HG02884 (cell line): ENCODE results near the gene TMCO2.

Source experiments
- ATAC-seq: cut with Tn5 transposase; IDR thresholded peaks from one replicate; pipeline ENCODE4 v1.9.1; 2021; ENCODE audit warnings: mild to moderate bottlenecking, moderate library complexity; ENCODE audit not compliant: unreplicated experiment

Gene TMCO2

GRCh38 chr1:40257313-40257687, 9.6 kb downstream of the TMCO2 start:
- peak; percentile 10 for ATAC-seq

GRCh38 chr1:40257688-40258444, 10.1 kb downstream of the TMCO2 start, which contains the start of gene ZMPSTE24:
Gene ZMPSTE24, plus strand, starts transcription at chr1:40258236. Its CDS starts 36 bp downstream, at chr1:40258272.
- ATAC-seq, result peak; percentile 93

GRCh38 chr1:40258445-40258769, 10.7 kb downstream of the TMCO2 start:
- ATAC-seq, result no peak

- no peak for ATAC-seq
These were observed 16.6 kb downstream of the TMCO2 start for GRCh38 chr1:40264354-40264781.

GRCh38 chr1:40265298-40265697, 17.6 kb downstream of the TMCO2 start:
- no peak for ATAC-seq

GRCh38 chr1:40265919-40266318, 18.2 kb downstream of the TMCO2 start:
- ATAC-seq, result no peak

- ATAC-seq, result no peak
These were observed 19.2 kb downstream of the TMCO2 start for GRCh38 chr1:40266786-40267535.

GRCh38 chr1:40267767-40268187, 20.0 kb downstream of the TMCO2 start:
- no peak for ATAC-seq

GRCh38 chr1:40268211-40268610, 20.5 kb downstream of the TMCO2 start:
- ATAC-seq, result no peak

GRCh38 chr1:40270152-40270834, 22.6 kb downstream of the TMCO2 start:
- ATAC-seq, result no peak

GRCh38 chr1:40272653-40273213, 25.0 kb downstream of the TMCO2 start:
- ATAC-seq, result no peak

GRCh38 chr1:40273547-40274166, 25.9 kb downstream of the TMCO2 start:
- ATAC-seq, result no peak

- no peak for ATAC-seq
These were observed 26.6 kb downstream of the TMCO2 start for GRCh38 chr1:40274331-40274730.

- ATAC-seq, result no peak
These were observed 28.4 kb downstream of the TMCO2 start for GRCh38 chr1:40276122-40276521.

GRCh38 chr1:40281853-40282252, 34.1 kb downstream of the TMCO2 start:
- ATAC-seq, result no peak

- ATAC-seq, result no peak
These were observed 43.6 kb downstream of the TMCO2 start for GRCh38 chr1:40291293-40291692.

GRCh38 chr1:40299366-40300248, 51.9 kb downstream of the TMCO2 start:
- no peak for ATAC-seq

GRCh38 chr1:40300249-40300567, 52.5 kb downstream of the TMCO2 start:
- no peak for ATAC-seq

- ATAC-seq, result no peak
These were observed 52.9 kb downstream of the TMCO2 start for GRCh38 chr1:40300651-40301050.

GRCh38 chr1:40301066-40301465, 53.3 kb downstream of the TMCO2 start:
- no peak for ATAC-seq
